ENCODE measurements around the gene CD247. TPM values are rescaled to one million over a fixed set of nuclear protein-coding genes. Genes with fewer than 3 reads are reported as not detected.

The CD247 gene
- total RNA-seq, 1 donor from 2014 or later: 8.9 TPM

GRCh38 chr1:167512046-167512654 is 6.2 kb downstream of the CD247 start:
- Histone ChIP-seq H3K36me3 (no peaks in the 10 kb centered on the region), H3K4me3 (no peak overlapping the region), H3K27me3 (no peaks in the 10 kb centered on the region), H3K27ac (no peak overlapping the region), H3K4me1 (no peaks in the 10 kb centered on the region), H3K9me3 (no peaks in the 10 kb centered on the region)
- intact Hi-C loops (cut with DNase I): no loop called here
- TF ChIP-seq CTCF (IDR thresholded peaks at IDR 0.05): no peak
- no peak for DNase-seq
- ATAC-seq: no peak

DNA sequence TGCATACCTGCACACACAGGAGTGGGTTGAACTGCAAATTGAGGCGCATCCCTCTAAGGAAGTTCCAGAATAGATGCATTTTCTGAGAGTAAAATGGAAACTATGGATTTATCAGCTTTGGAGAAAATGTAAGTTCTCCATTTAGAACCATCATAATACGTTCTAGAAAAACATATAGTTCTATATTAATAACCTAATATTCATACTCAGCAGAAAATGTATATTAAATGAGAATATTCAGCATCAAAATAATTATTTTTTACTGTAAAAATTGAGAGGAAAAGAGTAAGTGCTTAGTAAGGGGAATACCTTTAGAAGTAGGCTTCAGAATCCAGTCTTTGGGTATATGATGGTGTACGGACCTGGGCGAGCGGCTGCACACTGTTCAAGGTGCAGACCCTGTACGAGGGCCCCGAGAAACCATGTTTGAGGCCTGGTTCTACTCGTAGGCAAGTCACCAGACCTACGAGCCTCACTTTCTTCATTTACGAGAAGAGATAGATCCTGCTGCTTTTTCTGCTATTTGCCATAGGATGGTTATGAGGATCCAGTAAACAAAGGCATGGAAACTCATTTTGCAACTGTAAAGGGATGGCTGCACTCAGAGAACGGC is 6.8 kb downstream of the CD247 start:
- H3K4me1 ChIP-seq: no peaks in the 10 kb centered on the region
- H3K27me3 ChIP-seq: no peaks in the 10 kb centered on the region
- ATAC-seq (no peak), DNase-seq (no peak)
- no peak for TF ChIP-seq CTCF (IDR thresholded peaks at IDR 0.05)
- no peaks in the 10 kb centered on the region for H3K36me3 ChIP-seq
- intact Hi-C loops (cut with DNase I): no loop called here
- H3K27ac ChIP-seq: no peak overlapping the region
- H3K9me3 ChIP-seq: no peaks in the 10 kb centered on the region
- no peak overlapping the region for H3K4me3 ChIP-seq

GRCh38 chr1:167510881-167511280 is 7.4 kb downstream of the CD247 start:
- no peaks in the 10 kb centered on the region for H3K9me3 ChIP-seq
- H3K27me3 ChIP-seq: no peaks in the 10 kb centered on the region
- TF ChIP-seq CTCF (IDR thresholded peaks at IDR 0.05): no peak
- H3K36me3 ChIP-seq: no peaks in the 10 kb centered on the region
- H3K27ac ChIP-seq: no peak overlapping the region
- no peak for ATAC-seq
- intact Hi-C loops (cut with DNase I): no loop called here
- H3K4me3 ChIP-seq: no peak overlapping the region
- no peaks in the 10 kb centered on the region for H3K4me1 ChIP-seq
- DNase-seq: no peak

- H3K27ac ChIP-seq: no peak overlapping the region
- intact Hi-C loops (cut with DNase I): no loop called here
- no peaks in the 10 kb centered on the region for H3K36me3 ChIP-seq
- TF ChIP-seq CTCF (IDR thresholded peaks at IDR 0.05): no peak
- H3K4me1 ChIP-seq: no peaks in the 10 kb centered on the region
- no peaks in the 10 kb centered on the region for H3K9me3 ChIP-seq
- no peaks in the 10 kb centered on the region for H3K27me3 ChIP-seq
- ATAC-seq: no peak
- DNase-seq: no peak
- no peak overlapping the region for H3K4me3 ChIP-seq
Observed at GRCh38 chr1:167510244-167510643, 8.1 kb downstream of the CD247 start.

DNA sequence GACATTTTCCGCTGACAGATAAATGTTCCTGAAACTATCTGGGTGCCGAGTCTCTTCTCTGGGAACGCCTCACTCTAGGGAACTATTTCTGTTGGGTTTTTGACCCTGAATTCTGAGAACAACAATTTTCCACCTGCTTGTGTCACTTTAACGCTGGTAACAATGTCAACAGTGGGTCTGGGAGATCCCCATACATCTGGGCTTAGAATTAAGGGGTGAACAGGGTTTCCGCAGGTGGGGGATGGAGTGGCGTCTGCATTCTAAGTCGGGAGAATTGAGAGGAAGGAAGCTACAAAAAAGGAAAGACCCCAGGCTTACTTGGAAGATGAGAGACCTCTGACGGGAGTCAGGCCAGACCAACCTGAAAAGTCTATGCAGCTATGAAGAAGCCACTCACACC is 8.7 kb downstream of the CD247 start:
- no peak overlapping the region for H3K4me3 ChIP-seq
- no peaks in the 10 kb centered on the region for H3K9me3 ChIP-seq
- no peak for TF ChIP-seq CTCF (IDR thresholded peaks at IDR 0.05)
- H3K27ac ChIP-seq: no peak overlapping the region
- intact Hi-C loops (cut with DNase I): no loop called here
- no peak for DNase-seq
- H3K4me1 ChIP-seq: no peaks in the 10 kb centered on the region
- H3K36me3 ChIP-seq: no peaks in the 10 kb centered on the region
- no peak for ATAC-seq
- no peaks in the 10 kb centered on the region for H3K27me3 ChIP-seq
